ENCODE measurements around the gene ASXL3. TPM values are rescaled to one million over a fixed set of nuclear protein-coding genes. Genes with fewer than 3 reads are reported as not detected.

Gene ASXL3
- total RNA-seq, 1 experiment from 2014 or later, result 0.11 TPM

GRCh38 chr18:33606621-33607020 lies 28.6 kb downstream of the ASXL3 start:
- Histone ChIP-seq H3K4me1 (ENCODE audit: insufficient read depth, low read length, poor library complexity, severe bottlenecking) (no peaks in the 10 kb centered on the region), H3K36me3 (ENCODE audit: insufficient read depth, low read length, poor library complexity, severe bottlenecking) (no peaks in the 10 kb centered on the region), H3K27me3 (replicated peaks; ENCODE audit: insufficient read depth, low read depth, low read length, poor library complexity) (no peaks in the 10 kb centered on the region), H3K9me3 (ENCODE audit: low read depth, low read length, poor library complexity, severe bottlenecking) (no peaks in the 10 kb centered on the region), H3K4me3 (ENCODE audit: low read depth, low read length, poor library complexity, severe bottlenecking) (no peak overlapping the region), H3K27ac (ENCODE audit: low read depth, low read length, poor library complexity, severe bottlenecking) (no peak overlapping the region)
- TF ChIP-seq EZH2 (IDR thresholded peaks at IDR 0.05; ENCODE audit: borderline replicate concordance, low read depth, low read length, poor library complexity, severe bottlenecking) (no peak), CTCF (conservative IDR thresholded peaks at IDR 0.05; ENCODE audit: low read depth, low read length) (no peak)
- CTCF ChIA-PET, result no interaction called here
- intact Hi-C loops (cut with micrococcal nuclease; ENCODE audit: unreplicated experiment), result no loop called here
- peak; percentile 1 for DNase-seq (ENCODE audit: low spot score)
- no TSS peak for BruUV-seq (replicated peaks)
- POLR2A ChIA-PET (ENCODE audit: low non-redundant PET), result no interaction called here

- POLR2A ChIA-PET (ENCODE audit: low non-redundant PET), result no interaction called here
- H3K4me1 ChIP-seq (ENCODE audit: insufficient read depth, low read length, poor library complexity, severe bottlenecking), result no peaks in the 10 kb centered on the region
- no peak for TF ChIP-seq CTCF (conservative IDR thresholded peaks at IDR 0.05; ENCODE audit: low read depth, low read length)
- TF ChIP-seq EZH2 (IDR thresholded peaks at IDR 0.05; ENCODE audit: borderline replicate concordance, low read depth, low read length, poor library complexity, severe bottlenecking), result no peak
- intact Hi-C loops (cut with micrococcal nuclease; ENCODE audit: unreplicated experiment), result no loop called here
- no peak overlapping the region for H3K27ac ChIP-seq (ENCODE audit: low read depth, low read length, poor library complexity, severe bottlenecking)
- H3K4me3 ChIP-seq (ENCODE audit: low read depth, low read length, poor library complexity, severe bottlenecking), result no peak overlapping the region
- CTCF ChIA-PET, result no interaction called here
- H3K36me3 ChIP-seq (ENCODE audit: insufficient read depth, low read length, poor library complexity, severe bottlenecking), result no peaks in the 10 kb centered on the region
- BruUV-seq (replicated peaks), result no TSS peak
- H3K27me3 ChIP-seq (replicated peaks; ENCODE audit: insufficient read depth, low read depth, low read length, poor library complexity), result no peaks in the 10 kb centered on the region
- no peak for DNase-seq (ENCODE audit: low spot score)
- no peaks in the 10 kb centered on the region for H3K9me3 ChIP-seq (ENCODE audit: low read depth, low read length, poor library complexity, severe bottlenecking)
These were observed 33.6 kb downstream of the ASXL3 start for GRCh38 chr18:33611525-33612135.

GRCh38 chr18:33612632-33613031 lies 34.6 kb downstream of the ASXL3 start:
- BruUV-seq (replicated peaks), result no TSS peak
- no peaks in the 10 kb centered on the region for H3K4me1 ChIP-seq (ENCODE audit: insufficient read depth, low read length, poor library complexity, severe bottlenecking)
- H3K4me3 ChIP-seq (ENCODE audit: low read depth, low read length, poor library complexity, severe bottlenecking), result no peak overlapping the region
- intact Hi-C loops (cut with micrococcal nuclease; ENCODE audit: unreplicated experiment), result no loop called here
- H3K27ac ChIP-seq (ENCODE audit: low read depth, low read length, poor library complexity, severe bottlenecking), result no peak overlapping the region
- H3K36me3 ChIP-seq (ENCODE audit: insufficient read depth, low read length, poor library complexity, severe bottlenecking), result no peaks in the 10 kb centered on the region
- POLR2A ChIA-PET (ENCODE audit: low non-redundant PET), result interaction anchor here (0.6 kb wide), 1 partner anchor 824 kb away, joined by 8 read pairs; no protein-coding TSS in a partner anchor
- TF ChIP-seq CTCF (conservative IDR thresholded peaks at IDR 0.05; ENCODE audit: low read depth, low read length), result no peak
- no peak for TF ChIP-seq EZH2 (IDR thresholded peaks at IDR 0.05; ENCODE audit: borderline replicate concordance, low read depth, low read length, poor library complexity, severe bottlenecking)
- DNase-seq (ENCODE audit: low spot score), result no peak
- no peaks in the 10 kb centered on the region for H3K9me3 ChIP-seq (ENCODE audit: low read depth, low read length, poor library complexity, severe bottlenecking)
- CTCF ChIA-PET, result no interaction called here
- H3K27me3 ChIP-seq (replicated peaks; ENCODE audit: insufficient read depth, low read depth, low read length, poor library complexity), result no peaks in the 10 kb centered on the region
